ENCODE data around the gene NNAT. TPM values are rescaled to one million over a fixed set of nuclear protein-coding genes. Genes with fewer than 3 reads are reported as not detected.

The NNAT gene
- total RNA-seq, 1 experiment from 2014 or later, result 43.1 TPM

DNA sequence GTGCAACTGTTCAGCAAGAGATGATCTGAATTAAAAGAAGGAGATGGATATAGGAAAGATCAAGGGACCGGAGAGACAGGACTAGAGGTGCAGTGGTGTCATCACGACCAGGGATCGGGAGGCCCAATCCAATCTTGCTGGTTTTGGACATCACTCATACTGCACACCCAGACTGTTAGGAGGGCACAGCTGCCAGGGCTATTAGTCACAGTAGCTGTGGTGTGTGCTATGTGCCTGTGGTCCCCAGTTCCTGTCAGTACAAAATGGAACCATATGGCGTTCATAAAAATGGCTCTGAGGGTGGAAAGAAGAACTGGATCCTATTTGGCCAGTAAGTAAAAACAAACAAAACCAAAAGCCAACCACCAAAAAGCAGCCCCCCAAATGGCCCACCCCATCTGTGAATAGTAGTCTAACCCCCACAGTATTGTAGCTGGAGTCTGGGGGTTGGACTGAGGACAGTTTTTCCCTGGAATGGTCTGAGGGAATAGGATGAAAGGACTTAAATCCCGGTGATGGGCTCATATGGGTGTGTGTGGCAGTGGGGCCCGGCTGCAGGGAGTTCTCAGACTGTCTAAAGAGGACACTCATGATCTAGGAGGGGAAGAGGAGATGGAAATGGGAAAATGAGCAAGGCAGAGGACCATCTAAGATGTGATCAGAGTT is 9.3 kb upstream of the NNAT start:
- H2BK20ac ChIP-seq (ENCODE audit: low read depth, low read length, poor library complexity, severe bottlenecking), result no peak overlapping the region
- Mint-ChIP-seq H3K27ac (no peak overlapping the region), H3K27me3 (ENCODE audit: low read depth) (no peaks in the 10 kb centered on the region), H3K4me3 (no peak overlapping the region), H3K36me3 (ENCODE audit: insufficient read depth in 1 of 3, low read depth in 3 of 3) (peaks cover 13 to 45% (median 20%) of the 10 kb centered on the region in 3 experiments), H3K9me3 (no peaks in the 10 kb centered on the region), H3K4me1 (peaks cover 11 to 12% of the 10 kb centered on the region in 2 experiments)
- no peak overlapping the region for H4K91ac ChIP-seq (ENCODE audit: insufficient read length, low read depth, low read length)
- no peak overlapping the region for H4K5ac ChIP-seq (ENCODE audit: insufficient read length, low read depth, low read length)
- no peak overlapping the region for H2AFZ ChIP-seq (ENCODE audit: low read length)
- no peak overlapping the region for H3K4ac ChIP-seq (ENCODE audit: low read depth, low read length)
- no peaks in the 10 kb centered on the region for H4K20me1 ChIP-seq (ENCODE audit: control insufficient read depth, insufficient read depth, insufficient read length)
- no peak overlapping the region for H3K27ac ChIP-seq (ENCODE audit: insufficient read length, low read depth, low read length)
- H3K9me3 ChIP-seq (ENCODE audit: control insufficient read depth, low read depth, low read length), result no peaks in the 10 kb centered on the region
- H3K23me2 ChIP-seq (ENCODE audit: insufficient read length, low read depth, low read length, poor library complexity, severe bottlenecking), result no peaks in the 10 kb centered on the region
- H3K56ac ChIP-seq (ENCODE audit: insufficient read length, low read depth, low read length), result no peak overlapping the region
- H3K23ac ChIP-seq (ENCODE audit: insufficient read length, low read depth, low read length), result no peak overlapping the region
- TF ChIP-seq CTCF (conservative IDR thresholded peaks at IDR 0.05), result no peak
- no peak overlapping the region for H2BK5ac ChIP-seq (ENCODE audit: insufficient read length, low read length)
- H3K27me3 ChIP-seq (ENCODE audit: insufficient read depth, low read length), result no peaks in the 10 kb centered on the region
- no peak overlapping the region for H3K14ac ChIP-seq (ENCODE audit: insufficient read depth, low read length)
- peaks cover 3% of the 10 kb centered on the region; the same call in 1 of the 2 replicates for H3K79me2 ChIP-seq (ENCODE audit: insufficient read depth, low read length)
- H3T11ph ChIP-seq (ENCODE audit: low read length), result no peak overlapping the region
- no peaks in the 10 kb centered on the region for H3K4me1 ChIP-seq (ENCODE audit: insufficient read depth, low read length)
- no peak overlapping the region for H2BK120ac ChIP-seq (ENCODE audit: low read depth, low read length, poor library complexity, severe bottlenecking)
- H2BK12ac ChIP-seq (ENCODE audit: insufficient read length, low read depth, low read length), result no peak overlapping the region
- H2AK5ac ChIP-seq (ENCODE audit: insufficient read length, low read length), result no peak overlapping the region
- no peak for DNase-seq
- WGBS (ENCODE audit: extremely low coverage, insufficient read length, low lambda C conversion rate), result no CpG with 5 or more reads among the region's 6 CpGs
- H2BK15ac ChIP-seq (ENCODE audit: low read depth, low read length), result no peak overlapping the region
- no peak overlapping the region for H4K8ac ChIP-seq (replicated peaks; ENCODE audit: insufficient read length, low read depth, low read length)
- no peak overlapping the region for H3K18ac ChIP-seq (ENCODE audit: insufficient read length, low read depth, low read length)
- no peaks in the 10 kb centered on the region for H3K79me1 ChIP-seq (ENCODE audit: insufficient read depth, low read depth, low read length, poor library complexity, severe bottlenecking)
- H3K9ac ChIP-seq (ENCODE audit: extremely low read depth, insufficient read length, low read length), result no peak overlapping the region
- no peak overlapping the region for H3K4me2 ChIP-seq (ENCODE audit: insufficient read depth, insufficient read length, low read length)
